PFSK-1 (cell line): ENCODE data around the gene CARD10.

ENCODE experiments used
- FOXP2 ChIP-seq: optimal IDR thresholded peaks from 2 replicates; pipeline ENCODE3; 2011; ENCODE audit warnings: borderline replicate concordance, control low read depth, inconsistent platforms; ENCODE audit not compliant: insufficient read depth; ENCODE audit errors: extremely low read length, extremely low read depth
- POLR2AphosphoS5 ChIP-seq: IDR thresholded peaks from 2 replicates; pipeline ENCODE4 v1.6.1; 2012; ENCODE audit warnings: low read depth, mild to moderate bottlenecking, control low read depth, low read length, moderate library complexity
- SIN3A ChIP-seq: IDR thresholded peaks from 2 replicates; pipeline ENCODE4 v1.6.1; 2012; ENCODE audit warnings: mild to moderate bottlenecking, low read length, moderate library complexity, borderline replicate concordance; ENCODE audit not compliant: insufficient read depth
- TAF1 ChIP-seq: IDR thresholded peaks from 2 replicates; pipeline ENCODE4 v1.6.1; 2012; ENCODE audit warnings: low read length, control low read depth, borderline replicate concordance; ENCODE audit not compliant: insufficient read depth
- TF ChIP-seq, protein P1 (sequence below), 2 experiments: IDR thresholded peaks; 2 replicates each; pipeline versions ENCODE4 v1.6.1 to v1.8.0; 2011 to 2012; ENCODE audit warnings: low read depth in 2 of 2, low read length in 2 of 2, control low read depth in 1 of 2, inconsistent platforms in 1 of 2, mild to moderate bottlenecking in 1 of 2, moderate library complexity in 1 of 2; ENCODE audit not compliant: insufficient read depth in 1 of 2

The CARD10 gene

DNA sequence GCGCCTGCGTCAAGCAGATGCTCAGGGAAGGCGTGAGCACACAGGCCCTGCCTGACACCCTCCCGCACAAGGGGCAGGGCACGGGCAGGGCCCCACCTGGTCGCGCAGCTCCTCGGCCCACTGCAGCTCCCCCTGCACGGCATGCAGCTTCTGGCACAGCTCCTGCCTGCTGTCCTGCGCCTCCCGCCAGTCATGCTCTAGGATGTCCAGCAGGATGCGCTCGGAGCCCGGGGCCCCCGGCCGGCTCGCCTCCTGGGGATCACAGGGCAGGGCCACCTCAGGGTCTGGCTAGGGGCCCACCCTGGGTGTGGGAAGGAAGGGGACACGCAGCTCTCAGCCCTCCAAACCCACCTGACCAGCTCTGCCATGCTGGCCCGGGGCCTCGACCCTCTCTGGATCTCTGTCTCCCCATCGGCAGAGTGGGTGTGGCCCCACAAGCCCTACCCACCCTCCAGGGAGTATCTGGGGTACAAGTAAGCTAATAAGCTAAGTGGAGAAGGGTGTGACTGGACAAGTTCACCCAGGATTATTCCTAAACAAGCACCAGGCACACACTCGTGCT lies 10.7 kb downstream of the CARD10 start:
- TF ChIP-seq SIN3A (no peak), POLR2AphosphoS5 (no peak), FOXP2 (peak; percentile 16), TAF1 (no peak)
- TF ChIP-seq, protein P1, sequence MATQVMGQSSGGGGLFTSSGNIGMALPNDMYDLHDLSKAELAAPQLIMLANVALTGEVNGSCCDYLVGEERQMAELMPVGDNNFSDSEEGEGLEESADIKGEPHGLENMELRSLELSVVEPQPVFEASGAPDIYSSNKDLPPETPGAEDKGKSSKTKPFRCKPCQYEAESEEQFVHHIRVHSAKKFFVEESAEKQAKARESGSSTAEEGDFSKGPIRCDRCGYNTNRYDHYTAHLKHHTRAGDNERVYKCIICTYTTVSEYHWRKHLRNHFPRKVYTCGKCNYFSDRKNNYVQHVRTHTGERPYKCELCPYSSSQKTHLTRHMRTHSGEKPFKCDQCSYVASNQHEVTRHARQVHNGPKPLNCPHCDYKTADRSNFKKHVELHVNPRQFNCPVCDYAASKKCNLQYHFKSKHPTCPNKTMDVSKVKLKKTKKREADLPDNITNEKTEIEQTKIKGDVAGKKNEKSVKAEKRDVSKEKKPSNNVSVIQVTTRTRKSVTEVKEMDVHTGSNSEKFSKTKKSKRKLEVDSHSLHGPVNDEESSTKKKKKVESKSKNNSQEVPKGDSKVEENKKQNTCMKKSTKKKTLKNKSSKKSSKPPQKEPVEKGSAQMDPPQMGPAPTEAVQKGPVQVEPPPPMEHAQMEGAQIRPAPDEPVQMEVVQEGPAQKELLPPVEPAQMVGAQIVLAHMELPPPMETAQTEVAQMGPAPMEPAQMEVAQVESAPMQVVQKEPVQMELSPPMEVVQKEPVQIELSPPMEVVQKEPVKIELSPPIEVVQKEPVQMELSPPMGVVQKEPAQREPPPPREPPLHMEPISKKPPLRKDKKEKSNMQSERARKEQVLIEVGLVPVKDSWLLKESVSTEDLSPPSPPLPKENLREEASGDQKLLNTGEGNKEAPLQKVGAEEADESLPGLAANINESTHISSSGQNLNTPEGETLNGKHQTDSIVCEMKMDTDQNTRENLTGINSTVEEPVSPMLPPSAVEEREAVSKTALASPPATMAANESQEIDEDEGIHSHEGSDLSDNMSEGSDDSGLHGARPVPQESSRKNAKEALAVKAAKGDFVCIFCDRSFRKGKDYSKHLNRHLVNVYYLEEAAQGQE (IDR thresholded peaks at IDR 0.05; ENCODE audit: insufficient read depth in 1 of 2, low read depth in 2 of 2, low read length in 2 of 2) = no peak

DNA sequence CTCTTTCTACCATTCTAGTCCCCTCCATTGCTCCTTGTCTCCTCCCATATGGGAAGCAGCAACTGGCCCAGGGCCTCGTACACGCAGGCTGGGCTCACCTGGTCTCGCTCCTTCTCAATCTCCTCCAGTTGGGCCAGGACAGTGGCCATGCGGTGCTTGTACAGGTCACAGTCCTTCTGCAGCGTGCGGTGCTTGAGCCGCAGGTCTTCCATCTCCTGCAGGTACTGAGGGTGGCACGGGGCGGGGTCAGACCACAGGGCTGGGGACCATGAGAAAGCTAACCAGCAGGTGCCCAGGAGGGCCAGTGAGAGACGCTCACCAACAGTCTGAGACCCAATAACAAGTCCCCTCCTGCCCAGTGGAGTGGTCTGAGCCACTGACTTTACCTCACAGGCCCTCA lies 11.5 kb downstream of the CARD10 start:
- TF ChIP-seq FOXP2 = no peak
- no peak for TF ChIP-seq POLR2AphosphoS5
- TF ChIP-seq TAF1 = no peak
- TF ChIP-seq, protein P1 (IDR thresholded peaks at IDR 0.05; ENCODE audit: insufficient read depth in 1 of 2, low read depth in 2 of 2, low read length in 2 of 2) = no peak
- no peak for TF ChIP-seq SIN3A

DNA sequence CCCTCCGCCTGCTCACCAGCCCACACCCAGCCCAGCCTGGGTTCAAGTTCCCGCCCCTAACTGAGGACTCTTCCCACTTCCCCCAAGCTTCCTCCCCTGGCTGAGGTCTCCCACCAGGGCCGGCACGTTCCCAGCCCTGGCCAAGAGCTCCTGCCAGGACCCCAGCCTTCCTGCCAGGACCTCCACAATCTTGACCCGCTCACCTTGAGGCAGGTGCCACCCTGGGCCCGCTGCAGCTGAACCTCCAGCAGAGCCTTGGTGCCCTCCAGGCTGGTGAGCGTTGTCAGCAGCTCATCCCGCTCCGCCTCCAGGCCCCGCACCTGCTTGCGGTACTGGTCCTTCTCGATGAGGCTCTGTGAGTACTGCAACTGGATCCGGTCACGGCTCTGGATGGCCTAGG lies 13.2 kb downstream of the CARD10 start:
- TF ChIP-seq SIN3A (no peak), TAF1 (no peak), POLR2AphosphoS5 (no peak), FOXP2 (no peak)
- TF ChIP-seq, protein P1 (IDR thresholded peaks at IDR 0.05; ENCODE audit: insufficient read depth in 1 of 2, low read depth in 2 of 2, low read length in 2 of 2) = no peak

DNA sequence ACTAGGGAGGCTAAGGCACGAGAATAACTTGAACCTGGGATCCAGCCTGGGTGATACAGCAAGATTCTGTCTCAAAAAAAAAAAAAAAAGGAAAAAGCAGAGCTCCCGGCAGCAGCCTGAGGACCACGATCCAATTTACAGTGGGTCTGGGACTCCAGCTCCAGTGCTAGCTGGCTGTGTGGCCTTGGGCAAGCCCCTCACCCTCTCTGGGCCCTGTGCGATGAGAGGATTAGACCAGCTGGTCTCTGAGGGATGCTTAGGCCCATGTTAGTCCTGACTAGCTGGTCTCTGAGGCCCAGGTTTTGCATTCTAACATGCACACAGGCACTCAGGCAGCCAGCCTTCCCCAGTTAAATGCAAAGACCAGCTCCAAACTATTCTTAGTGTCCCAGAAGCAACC lies 13.7 kb downstream of the CARD10 start:
- no peak for TF ChIP-seq POLR2AphosphoS5
- no peak for TF ChIP-seq TAF1
- TF ChIP-seq, protein P1 (IDR thresholded peaks at IDR 0.05; ENCODE audit: insufficient read depth in 1 of 2, low read depth in 2 of 2, low read length in 2 of 2) = no peak
- no peak for TF ChIP-seq FOXP2
- no peak for TF ChIP-seq SIN3A

DNA sequence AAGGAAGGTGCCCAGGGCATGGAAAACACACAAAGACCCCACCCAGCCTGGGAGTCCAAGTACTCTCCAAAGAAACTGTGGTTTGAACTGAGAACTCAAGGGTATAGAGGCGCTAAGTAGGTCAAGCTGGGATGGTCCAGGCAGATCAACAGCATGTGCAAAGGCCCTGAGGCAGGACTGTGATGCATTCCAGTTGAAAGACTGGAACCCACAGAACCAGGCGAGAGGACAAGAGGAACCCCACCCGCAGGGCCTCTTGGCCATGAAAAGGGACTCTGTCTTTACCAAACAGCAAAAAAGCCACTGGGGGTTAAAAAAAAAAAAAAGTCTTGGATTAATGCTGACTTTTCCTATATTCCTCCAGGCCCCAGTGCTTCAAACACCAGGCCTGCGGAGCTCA lies 14.3 kb downstream of the CARD10 start:
- TF ChIP-seq SIN3A (no peak), FOXP2 (no peak)
